Fibroblast of upper back skin (primary cell): Measurements from ENCODE around the gene ARHGAP15.

Experiments used
- DNase-seq: peaks from one replicate; pipeline ENCODE4 v3.0.0-alpha.2; 2013

Gene ARHGAP15

GRCh38 chr2:143548032-143548431, 418.8 kb downstream of the ARHGAP15 start:
- DNase-seq: no peak

- no peak for DNase-seq
Measured at GRCh38 chr2:143550500-143550899, 421.3 kb downstream of the ARHGAP15 start.

GRCh38 chr2:143551971-143552650, 422.9 kb downstream of the ARHGAP15 start:
- peak; percentile 54 for DNase-seq

- peak; percentile 49 for DNase-seq
Measured at GRCh38 chr2:143553261-143553660, 424.0 kb downstream of the ARHGAP15 start.

- peak; percentile 84 for DNase-seq
Measured at GRCh38 chr2:143558665-143559064, 429.4 kb downstream of the ARHGAP15 start.

- no peak for DNase-seq
Measured at GRCh38 chr2:143559147-143559546, 429.9 kb downstream of the ARHGAP15 start.

- no peak for DNase-seq
Measured at GRCh38 chr2:143560724-143561123, 431.5 kb downstream of the ARHGAP15 start.

GRCh38 chr2:143564419-143564818, 435.2 kb downstream of the ARHGAP15 start:
- DNase-seq: no peak

GRCh38 chr2:143571747-143572146, 442.5 kb downstream of the ARHGAP15 start:
- DNase-seq: no peak

GRCh38 chr2:143572421-143572820, 443.2 kb downstream of the ARHGAP15 start:
- DNase-seq: no peak

GRCh38 chr2:143574069-143574468, 444.9 kb downstream of the ARHGAP15 start:
- no peak for DNase-seq

- DNase-seq: peak; percentile 19
Measured at GRCh38 chr2:143575340-143575739, 446.1 kb downstream of the ARHGAP15 start.

GRCh38 chr2:143577489-143577888, 448.3 kb downstream of the ARHGAP15 start:
- no peak for DNase-seq

GRCh38 chr2:143579456-143579855, 450.2 kb downstream of the ARHGAP15 start:
- no peak for DNase-seq

- no peak for DNase-seq
Measured at GRCh38 chr2:143581134-143581533, 451.9 kb downstream of the ARHGAP15 start.

- DNase-seq: peak; percentile 55
Measured at GRCh38 chr2:143582046-143582747, 453.0 kb downstream of the ARHGAP15 start.

GRCh38 chr2:143584936-143585335, 455.7 kb downstream of the ARHGAP15 start:
- peak; percentile 22 for DNase-seq

- DNase-seq: no peak
Measured at GRCh38 chr2:143586119-143586518, 456.9 kb downstream of the ARHGAP15 start.

- DNase-seq: no peak
Measured at GRCh38 chr2:143588746-143589145, 459.5 kb downstream of the ARHGAP15 start.

GRCh38 chr2:143594161-143594560, 464.9 kb downstream of the ARHGAP15 start:
- no peak for DNase-seq

GRCh38 chr2:143594745-143595144, 465.5 kb downstream of the ARHGAP15 start:
- no peak for DNase-seq

GRCh38 chr2:143600116-143600515, 470.9 kb downstream of the ARHGAP15 start:
- peak; percentile 54 for DNase-seq

- no peak for DNase-seq
Measured at GRCh38 chr2:143601828-143602227, 472.6 kb downstream of the ARHGAP15 start.

GRCh38 chr2:143603035-143603655, 473.9 kb downstream of the ARHGAP15 start:
- no peak for DNase-seq
